H1 (cell line): ENCODE data around the gene SOX13. TPM values are rescaled to one million over a fixed set of nuclear protein-coding genes. Genes with fewer than 3 reads are reported as not detected.

ENCODE experiments used
- CTCF ChIA-PET: fragments of 300-600 bp; sonication (Branson Sonifier 250); formaldehyde crosslinking; loops from one replicate; lab custom pipeline; 2021; ENCODE audit not compliant: partially characterized antibody; lab: Charles Lee
- POLR2A ChIA-PET: fragments of 300-600 bp; sonication (Branson Sonifier 250); formaldehyde crosslinking; loops from one replicate; lab custom pipeline; 2021; ENCODE audit warnings: inconsistent platforms; ENCODE audit not compliant: partially characterized antibody; lab: Charles Lee
- DNase-seq, 2 experiments: peaks; one replicate each; pipeline versions ENCODE4 v3.0.0 to v3.0.0-alpha.2; 2010 to 2022; ENCODE audit warnings: low spot score in 2 of 2, low read depth in 1 of 2, mixed read lengths in 1 of 2
- FAIRE-seq: peaks from 2 replicates; lab custom pipeline; 2011; peaks lifted over from hg19 to GRCh38; lab: Jason Lieb, UNC
- H2AFZ ChIP-seq: 2 replicates; pipeline ENCODE4 v1.8.1; 2012; ENCODE audit warnings: low read length, inconsistent platforms
- H2AK5ac ChIP-seq: 2 replicates; pipeline ENCODE4 v1.6.1; 2013; ENCODE audit warnings: low read depth, low read length
- H2BK120ac ChIP-seq: replicated peaks from 2 replicates; pipeline ENCODE3; 2013; ENCODE audit warnings: low read depth, low read length, inconsistent platforms
- H2BK12ac ChIP-seq: 2 replicates; pipeline ENCODE4 v1.6.1; 2013; ENCODE audit warnings: low read depth, low read length
- H2BK15ac ChIP-seq: 2 replicates; pipeline ENCODE4 v1.6.1; 2013; ENCODE audit warnings: low read length
- H2BK20ac ChIP-seq: 2 replicates; pipeline ENCODE4 v1.6.1; 2013; ENCODE audit warnings: low read length
- H2BK5ac ChIP-seq: 2 replicates; pipeline ENCODE4 v1.6.1; 2013; ENCODE audit warnings: low read depth, low read length
- H3K14ac ChIP-seq: 2 replicates; pipeline ENCODE4 v1.6.1; 2013; ENCODE audit warnings: inconsistent platforms; ENCODE audit not compliant: insufficient read length
- H3K18ac ChIP-seq: 2 replicates; pipeline ENCODE4 v1.6.1; 2013; ENCODE audit warnings: low read length; ENCODE audit errors: extremely low read depth
- H3K23ac ChIP-seq: 2 replicates; pipeline ENCODE4 v1.6.1; 2013; ENCODE audit warnings: inconsistent platforms; ENCODE audit not compliant: insufficient read length
- H3K23me2 ChIP-seq: 2 replicates; pipeline ENCODE4 v1.6.1; 2013; ENCODE audit warnings: low read depth, low read length
- H3K27ac ChIP-seq: 2 replicates; pipeline ENCODE4 v1.6.1; 2011; ENCODE audit warnings: low read depth, low read length, inconsistent platforms
- H3K27me3 ChIP-seq, 4 experiments: replicated peaks in 1 of 4; 1 replicate in 1 of 4; 2 replicates in 3 of 4; pipeline versions ENCODE4 v1.6.1 to v1.8.1; 2011 to 2013; ENCODE audit warnings: low read length in 3 of 4, mild to moderate bottlenecking in 3 of 4, inconsistent platforms in 2 of 4, mixed read lengths in 2 of 4, moderate library complexity in 1 of 4; ENCODE audit not compliant: control insufficient read depth in 3 of 4, insufficient read depth in 3 of 4; ENCODE audit errors: extremely low read depth in 1 of 4
- H3K36me3 ChIP-seq, 4 experiments: 2 replicates each; pipeline versions ENCODE4 v1.6.1 to v1.8.1; 2011 to 2013; ENCODE audit warnings: mild to moderate bottlenecking in 4 of 4, low read length in 3 of 4, moderate library complexity in 2 of 4, control low read depth in 1 of 4, inconsistent platforms in 1 of 4; ENCODE audit not compliant: insufficient read depth in 4 of 4, control insufficient read depth in 2 of 4
- H3K4ac ChIP-seq: replicated peaks from 2 replicates; pipeline ENCODE3; 2013; ENCODE audit warnings: low read length, low read depth, mixed read lengths, inconsistent platforms; ENCODE audit not compliant: insufficient read length
- H3K4me1 ChIP-seq, 4 experiments: replicated peaks in 1 of 4; 1 replicate in 1 of 4; 2 replicates in 3 of 4; pipeline versions ENCODE4 v1.6.1 to v1.8.1; 2011 to 2013; ENCODE audit warnings: low read length in 3 of 4, inconsistent platforms in 2 of 4, mixed read lengths in 1 of 4; ENCODE audit not compliant: insufficient read depth in 4 of 4, control insufficient read depth in 3 of 4
- H3K4me2 ChIP-seq, 2 experiments: 2 replicates each; pipeline versions ENCODE4 v1.6.1 to v1.8.1; 2011 to 2013; ENCODE audit warnings: low read depth in 2 of 2, low read length in 2 of 2, control low read depth in 1 of 2, inconsistent platforms in 1 of 2, mild to moderate bottlenecking in 1 of 2; ENCODE audit not compliant: insufficient read depth in 1 of 2
- H3K4me3 ChIP-seq, 4 experiments: fragments of 200-600, 300-600 bp in 1 of 4; sonication (generic), shearing (Covaris generic), sonication (Bioruptor Twin) in 1 of 4; 2 replicates each; pipeline versions ENCODE4 v1.5.1 to v1.8.1; 2011 to 2016; ENCODE audit warnings: low read length in 4 of 4, low read depth in 3 of 4, control low read depth in 2 of 4, inconsistent platforms in 2 of 4, mild to moderate bottlenecking in 2 of 4, mixed read lengths in 1 of 4, moderate library complexity in 1 of 4; ENCODE audit not compliant: insufficient read depth in 2 of 4; ENCODE audit errors: extremely low read depth in 1 of 4
- H3K56ac ChIP-seq: replicated peaks from 2 replicates; pipeline ENCODE3; 2013; ENCODE audit warnings: low read depth, mild to moderate bottlenecking, mixed read lengths, low read length, inconsistent platforms; ENCODE audit not compliant: insufficient read length
- H3K79me1 ChIP-seq: 2 replicates; pipeline ENCODE4 v1.6.1; 2013; ENCODE audit warnings: low read depth, low read length, control low read depth
- H3K79me2 ChIP-seq, 2 experiments: 2 replicates each; pipeline versions ENCODE4 v1.6.1 to v1.8.1; 2012 to 2013; ENCODE audit warnings: low read length in 2 of 2, mild to moderate bottlenecking in 2 of 2, inconsistent platforms in 1 of 2; ENCODE audit not compliant: insufficient read depth in 2 of 2, control insufficient read depth in 1 of 2
- H3K9ac ChIP-seq, 4 experiments: replicated peaks in 1 of 4; 1 replicate in 1 of 4; 2 replicates in 3 of 4; pipeline versions ENCODE4 v1.6.1 to v1.8.1; 2011 to 2013; ENCODE audit warnings: low read depth in 3 of 4, low read length in 3 of 4, control low read depth in 2 of 4, mild to moderate bottlenecking in 2 of 4, moderate library complexity in 2 of 4, inconsistent platforms in 1 of 4; ENCODE audit errors: extremely low read depth in 1 of 4
- H3K9me3 ChIP-seq, 2 experiments: 2 replicates each; pipeline versions ENCODE4 v1.6.1 to v1.8.1; 2012 to 2013; ENCODE audit warnings: mild to moderate bottlenecking in 2 of 2, moderate library complexity in 2 of 2, control low read depth in 1 of 2, inconsistent platforms in 1 of 2, low read depth in 1 of 2, low read length in 1 of 2, mixed read lengths in 1 of 2; ENCODE audit not compliant: insufficient read depth in 2 of 2
- H4K20me1 ChIP-seq, 2 experiments: replicated peaks in 1 of 2; 2 replicates each; pipeline versions ENCODE3 to v1.8.1; 2011 to 2013; ENCODE audit warnings: inconsistent platforms in 2 of 2, low read length in 2 of 2, mild to moderate bottlenecking in 1 of 2; ENCODE audit not compliant: insufficient read depth in 2 of 2, control insufficient read depth in 1 of 2
- H4K5ac ChIP-seq: 2 replicates; pipeline ENCODE4 v1.6.1; 2013; ENCODE audit warnings: low read length, low read depth, mixed read lengths, inconsistent platforms; ENCODE audit not compliant: insufficient read length
- H4K8ac ChIP-seq: 2 replicates; pipeline ENCODE4 v1.8.0; 2013; ENCODE audit warnings: mild to moderate bottlenecking, moderate library complexity, low read length, inconsistent platforms; ENCODE audit not compliant: insufficient read depth; ENCODE audit errors: extremely low read depth
- H4K91ac ChIP-seq: replicated peaks from 2 replicates; pipeline ENCODE3; 2013; ENCODE audit warnings: low read length, mixed read lengths, inconsistent platforms; ENCODE audit not compliant: insufficient read length
- CTCF ChIP-seq, 3 experiments: IDR thresholded peaks; 1 replicate in 2 of 3; 2 replicates in 1 of 3; pipeline versions ENCODE4 v1.5.1 to v1.6.1; 2011; ENCODE audit warnings: low read length in 3 of 3, mild to moderate bottlenecking in 3 of 3, inconsistent platforms in 2 of 3, low read depth in 1 of 3, moderate library complexity in 1 of 3; ENCODE audit not compliant: insufficient read depth in 1 of 3; ENCODE audit errors: control extremely low read depth in 1 of 3
- GTF2F1 ChIP-seq: IDR thresholded peaks from 2 replicates; pipeline ENCODE4 v1.6.1; 2012; ENCODE audit warnings: low read depth, low read length, improper control_type of control experiment, borderline replicate concordance
- YY1 ChIP-seq: IDR thresholded peaks from 2 replicates; pipeline ENCODE4 v1.6.1; 2011; ENCODE audit warnings: low read depth, mild to moderate bottlenecking, low read length
- WGBS, 2 experiments: shearing (Covaris generic) in 1 of 2; methylation state at CpG; one replicate each; pipeline versions ENCODE4 v1.1.6 to v1.1.7; 2013 to 2015; ENCODE audit warnings: low lambda C conversion rate in 2 of 2, mixed read lengths in 2 of 2, inconsistent platforms in 1 of 2, low coverage in 1 of 2, missing lambda C conversion rate in 1 of 2; ENCODE audit not compliant: insufficient replicate concordance in 2 of 2, insufficient coverage in 1 of 2, insufficient read length in 1 of 2; ENCODE audit errors: extremely low coverage in 1 of 2, missing lambda C conversion rate in 1 of 2; 5-methylcytosine and 5-hydroxymethylcytosine counted together
- polyA plus RNA-seq, 7 experiments: library from polyadenylated mRNA; depleted of rRNA in 3 of 7; stranded (reverse) in 5 of 7; unstranded in 2 of 7; fragments of >200 nt in 5 of 7; fragments of 200-250 nt in 2 of 7; gene quantifications; 1 replicate in 5 of 7; 2 replicates in 1 of 7; 4 replicates in 1 of 7; pipeline versions ENCODE4 v1.2.1 to v1.2.3, GENCODE V29; 2011 to 2013; ENCODE audit warnings: missing spikeins in 2 of 7, mixed read lengths in 2 of 7
- total RNA-seq: library from RNA; stranded (reverse); fragmentation: NEBNext Ultra II Directional; extraction: Animal tissue kit (Norgen Biotek cat#: 25700); gene quantifications from 2 replicates; pipeline ENCODE4 v1.2.1, GENCODE V29; 2021

The SOX13 gene
- total and polyA plus RNA-seq, 2 of the 8 experiments (the other 6 are each of a cell fraction or from before 2014, with no cell fraction given), result 113 to 173 TPM

DNA sequence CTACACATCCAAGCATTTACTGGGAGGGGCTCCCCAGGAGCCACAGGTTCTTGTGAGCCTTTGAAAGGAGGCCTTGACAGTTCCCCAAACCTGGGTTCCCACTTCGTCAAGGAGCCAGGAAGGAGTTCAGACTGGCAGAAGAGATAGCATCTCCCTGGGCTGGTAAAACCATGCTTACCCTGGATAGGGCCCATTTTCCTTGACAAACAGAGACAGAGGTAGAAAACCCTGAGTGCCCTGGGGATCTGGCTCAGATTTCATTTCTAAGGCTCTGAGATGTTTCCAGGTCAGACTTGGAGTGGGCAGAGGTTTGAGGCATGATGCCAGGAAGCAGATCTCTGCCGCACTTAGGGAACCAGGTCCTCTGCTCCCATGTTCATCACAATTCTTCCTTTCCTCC is 76.2 kb downstream of the SOX13 start:
- peaks cover 12% of the 10 kb centered on the region; the same call in 1 of the 2 replicates for H3K23me2 ChIP-seq
- POLR2A ChIA-PET, result interaction anchor here (0.7 to 6.5 kb wide), 4 partner anchors 10 to 201 kb away, joined by 3 to 35 read pairs (median 4); no protein-coding TSS in a partner anchor
- H3K4me2 ChIP-seq, result no peak overlapping the region; a peak in 1 of 4 replicates
- no peak overlapping the region for H3K18ac ChIP-seq
- no peaks in the 10 kb centered on the region for H3K36me3 ChIP-seq
- no peak overlapping the region for H2AFZ ChIP-seq
- no peak overlapping the region for H3K4me3 ChIP-seq
- no peak overlapping the region for H2BK120ac ChIP-seq
- FAIRE-seq (no peak), DNase-seq (no peak)
- no peak overlapping the region for H3K27ac ChIP-seq
- TF ChIP-seq CTCF (IDR thresholded peaks at IDR 0.05; ENCODE audit: control extremely low read depth in 1 of 3, insufficient read depth in 1 of 3, low read depth in 1 of 3, low read length in 3 of 3) (no peak), YY1 (no peak), GTF2F1 (no peak)
- H3K14ac ChIP-seq, result no peak overlapping the region
- H3K23ac ChIP-seq, result no peak overlapping the region
- H3K56ac ChIP-seq, result no peak overlapping the region
- peaks cover 0 to 18% (median 16%) of the 10 kb centered on the region in 4 experiments; a peak in 5 of 7 replicates for H3K27me3 ChIP-seq
- CTCF ChIA-PET, result interaction anchor here (0.6 to 4.9 kb wide), 8 partner anchors 12 to 289 kb away, joined by 3 to 34 read pairs (median 6); no protein-coding TSS in a partner anchor
- peaks cover 0 to 44% (median 29%) of the 10 kb centered on the region in 4 experiments; a peak in 6 of 7 replicates for H3K4me1 ChIP-seq
- no peak overlapping the region for H2BK20ac ChIP-seq
- 71% methylated on average over 2 of the region's 2 CpGs; no CpG with 5 or more reads in 1 of the 2 experiments for WGBS, 2 experiments
- H4K91ac ChIP-seq, result no peak overlapping the region
- H3K9ac ChIP-seq, result no peak overlapping the region
- no peaks in the 10 kb centered on the region for H3K9me3 ChIP-seq
- H2BK5ac ChIP-seq, result no peak overlapping the region
- H2BK12ac ChIP-seq, result no peak overlapping the region
- H2AK5ac ChIP-seq, result no peak overlapping the region
- peaks cover 2% of the 10 kb centered on the region; the same call in 1 of the 2 replicates for H3K79me1 ChIP-seq
- no peak overlapping the region for H4K8ac ChIP-seq
- no peak overlapping the region for H3K4ac ChIP-seq
- no peaks in the 10 kb centered on the region for H4K20me1 ChIP-seq
- 0 out of 2 replicates have a peak overlapping the region, but pooled peaks have one; percentile 40 for H2BK15ac ChIP-seq
- no peak overlapping the region for H4K5ac ChIP-seq
- no peaks in the 10 kb centered on the region for H3K79me2 ChIP-seq
